IMR-90 (cell line): ENCODE measurements around the gene AGBL1. TPM values are rescaled to one million over a fixed set of nuclear protein-coding genes. Genes with fewer than 3 reads are reported as not detected.

Source experiments
- ATAC-seq: fragments of 200-7000 bp; cut with Tn5 transposase; 2 replicates; pipeline ENCODE4 v1.9.1; 2020; ENCODE audit warnings: low read depth, mild to moderate bottlenecking, moderate library complexity
- BruUV-seq: library from RNA; stranded (reverse); fragments of 400-500 nt; replicated peaks from 2 replicates; lab custom pipeline; 2021; lab: Mats Ljungman, UMichigan
- CTCF ChIA-PET: fragments of 300-600 bp; formaldehyde crosslinking; extraction: SDS; loops from one replicate; lab custom pipeline; 2021; ENCODE audit warnings: antibody characterized with exemption; lab: Yijun Ruan, JAX
- POLR2A ChIA-PET: fragments of 300-600 bp; sonication (Branson Sonifier 250); formaldehyde crosslinking; loops from one replicate; lab custom pipeline; 2022; ENCODE audit warnings: antibody characterized with exemption; ENCODE audit not compliant: unreplicated experiment; lab: Charles Lee
- DNase-seq: peaks from one replicate; pipeline ENCODE4 v3.0.0; 2013
- H2AFZ ChIP-seq: replicated peaks from 2 replicates; pipeline ENCODE3; 2013; ENCODE audit warnings: low read length, mild to moderate bottlenecking; ENCODE audit not compliant: poor library complexity
- H2AK5ac ChIP-seq: 2 replicates; pipeline ENCODE4 v1.6.1; 2013; ENCODE audit warnings: low read depth, low read length, inconsistent platforms
- H2AK9ac ChIP-seq: replicated peaks from 2 replicates; pipeline ENCODE3; 2013; ENCODE audit warnings: mild to moderate bottlenecking, low read depth, low read length, moderate library complexity; ENCODE audit not compliant: poor library complexity
- H2BK120ac ChIP-seq: 2 replicates; pipeline ENCODE4 v1.6.1; 2013; ENCODE audit warnings: low read depth, low read length, inconsistent platforms
- H2BK15ac ChIP-seq: 3 replicates; pipeline ENCODE4 v1.6.1; 2013; ENCODE audit warnings: low read depth, low read length, inconsistent platforms
- H2BK20ac ChIP-seq: 2 replicates; pipeline ENCODE4 v1.6.1; 2013; ENCODE audit warnings: low read depth, mild to moderate bottlenecking, inconsistent platforms, low read length, moderate library complexity
- H2BK5ac ChIP-seq: 2 replicates; pipeline ENCODE4 v1.6.1; 2013; ENCODE audit warnings: mild to moderate bottlenecking, low read depth, low read length, inconsistent platforms; ENCODE audit not compliant: poor library complexity, severe bottlenecking
- H3K14ac ChIP-seq: replicated peaks from 2 replicates; pipeline ENCODE4 v1.6.1; 2013; ENCODE audit warnings: low read depth, low read length, inconsistent platforms
- H3K18ac ChIP-seq: 2 replicates; pipeline ENCODE4 v1.6.1; 2013; ENCODE audit warnings: low read depth, low read length, control low read depth
- H3K23ac ChIP-seq: 2 replicates; pipeline ENCODE4 v1.6.1; 2013; ENCODE audit warnings: low read depth, low read length, inconsistent platforms
- H3K27ac ChIP-seq: 2 replicates; pipeline ENCODE4 v1.5.1; 2013; ENCODE audit warnings: mild to moderate bottlenecking, control low read depth, low read length; ENCODE audit not compliant: insufficient read depth
- H3K27me3 ChIP-seq: 2 replicates; pipeline ENCODE4 v1.6.1; 2013; ENCODE audit warnings: low read length; ENCODE audit not compliant: control insufficient read depth, insufficient read depth
- H3K36me3 ChIP-seq: 2 replicates; pipeline ENCODE4 v1.6.1; 2013; ENCODE audit warnings: low read length, mixed read lengths; ENCODE audit not compliant: control insufficient read depth, insufficient read depth
- H3K4ac ChIP-seq: 2 replicates; pipeline ENCODE4 v1.6.1; 2013; ENCODE audit warnings: low read depth, low read length, inconsistent platforms
- H3K4me1 ChIP-seq: 2 replicates; pipeline ENCODE4 v1.6.1; 2013; ENCODE audit warnings: low read length, mixed read lengths; ENCODE audit not compliant: control insufficient read depth, insufficient read depth
- H3K4me2 ChIP-seq: 2 replicates; pipeline ENCODE4 v1.6.1; 2013; ENCODE audit warnings: low read depth, mild to moderate bottlenecking, control low read depth, low read length, moderate library complexity
- H3K4me3 ChIP-seq: 2 replicates; pipeline ENCODE4 v1.5.1; 2013; ENCODE audit warnings: low read depth, mild to moderate bottlenecking, control low read depth, low read length, moderate library complexity; ENCODE audit not compliant: insufficient read depth
- H3K56ac ChIP-seq: 2 replicates; pipeline ENCODE4 v1.6.1; 2013; ENCODE audit warnings: low read length, inconsistent platforms; ENCODE audit not compliant: insufficient read depth; ENCODE audit errors: extremely low read depth
- H3K79me1 ChIP-seq, 2 experiments: 2 replicates each; pipeline ENCODE4 v1.6.1; 2013; ENCODE audit warnings: low read length in 2 of 2, inconsistent platforms in 1 of 2, low read depth in 1 of 2
- H3K9ac ChIP-seq: 2 replicates; pipeline ENCODE4 v1.6.1; 2013; ENCODE audit warnings: low read depth, low read length, control low read depth
- H3K9me1 ChIP-seq: 2 replicates; pipeline ENCODE4 v1.6.1; 2013; ENCODE audit warnings: low read length, inconsistent platforms; ENCODE audit not compliant: insufficient read depth
- H3K9me3 ChIP-seq: 2 replicates; pipeline ENCODE4 v1.6.1; 2013; ENCODE audit warnings: low read length; ENCODE audit not compliant: control insufficient read depth, insufficient read depth
- H4K20me1 ChIP-seq: 2 replicates; pipeline ENCODE4 v1.6.1; 2013; ENCODE audit warnings: low read length, inconsistent platforms; ENCODE audit not compliant: insufficient read depth
- H4K5ac ChIP-seq: 2 replicates; pipeline ENCODE4 v1.6.1; 2013; ENCODE audit warnings: mild to moderate bottlenecking, low read depth, low read length, control low read depth
- H4K8ac ChIP-seq, 2 experiments: 2 replicates each; pipeline ENCODE4 v1.6.1; 2013; ENCODE audit warnings: low read depth in 2 of 2, low read length in 2 of 2, control low read depth in 1 of 2, inconsistent platforms in 1 of 2
- H4K91ac ChIP-seq: 2 replicates; pipeline ENCODE4 v1.6.1; 2013; ENCODE audit warnings: low read depth, low read length, inconsistent platforms; ENCODE audit not compliant: insufficient read depth
- BHLHE40 ChIP-seq: fragments of 150-350 bp; IDR thresholded peaks from 2 replicates; pipeline ENCODE4 v1.6.1; 2016; ENCODE audit warnings: mild to moderate bottlenecking, low read depth, low read length
- CEBPB ChIP-seq: IDR thresholded peaks from 2 replicates; pipeline ENCODE4 v1.6.1; 2012; ENCODE audit warnings: low read depth, low read length, improper control_type of control experiment
- CHD1 ChIP-seq: IDR thresholded peaks from 2 replicates; pipeline ENCODE4 v1.6.1; 2012; ENCODE audit warnings: low read depth, low read length, improper control_type of control experiment
- CTCF ChIP-seq: conservative IDR thresholded peaks from 2 replicates; pipeline ENCODE4 v1.5.1; 2012; ENCODE audit warnings: mild to moderate bottlenecking, low read depth, low read length, improper control_type of control experiment
- ELK1 ChIP-seq: fragments of 150-350 bp; IDR thresholded peaks from 2 replicates; pipeline ENCODE4 v1.6.1; 2016; ENCODE audit warnings: low read depth, mild to moderate bottlenecking, low read length, moderate library complexity, borderline replicate concordance
- FOS ChIP-seq: fragments of 150-350 bp; IDR thresholded peaks from 2 replicates; pipeline ENCODE4 v1.6.1; 2016; ENCODE audit warnings: low read depth, low read length
- MAFK ChIP-seq: IDR thresholded peaks from 2 replicates; pipeline ENCODE4 v1.6.1; 2012; ENCODE audit warnings: low read depth, low read length, improper control_type of control experiment
- MAZ ChIP-seq: IDR thresholded peaks from 2 replicates; pipeline ENCODE4 v1.6.1; 2012; ENCODE audit warnings: low read depth, mild to moderate bottlenecking, low read length, improper control_type of control experiment, moderate library complexity, borderline replicate concordance
- MXI1 ChIP-seq: IDR thresholded peaks from 2 replicates; pipeline ENCODE4 v1.6.1; 2012; ENCODE audit warnings: low read depth, mild to moderate bottlenecking, low read length, moderate library complexity, borderline replicate concordance
- NFE2L2 ChIP-seq: fragments of 150-350 bp; IDR thresholded peaks from 2 replicates; pipeline ENCODE4 v1.6.1; 2016; ENCODE audit warnings: low read depth, mild to moderate bottlenecking, low read length
- POLR2A ChIP-seq: IDR thresholded peaks from 2 replicates; pipeline ENCODE4 v1.6.1; 2012; ENCODE audit warnings: mild to moderate bottlenecking, low read depth, low read length
- RAD21 ChIP-seq: IDR thresholded peaks from 2 replicates; pipeline ENCODE4 v1.6.1; 2012; ENCODE audit warnings: low read length, improper control_type of control experiment
- RCOR1 ChIP-seq: IDR thresholded peaks from 2 replicates; pipeline ENCODE4 v1.6.1; 2012; ENCODE audit warnings: mild to moderate bottlenecking, low read length, improper control_type of control experiment; ENCODE audit not compliant: insufficient replicate concordance
- RFX5 ChIP-seq: IDR thresholded peaks from 2 replicates; pipeline ENCODE4 v1.8.0; 2012; ENCODE audit warnings: low read depth, mild to moderate bottlenecking, low read length, moderate library complexity
- SMC3 ChIP-seq: fragments of 150-350 bp; IDR thresholded peaks from 2 replicates; pipeline ENCODE4 v1.6.1; 2016; ENCODE audit warnings: low read depth, mild to moderate bottlenecking, antibody characterized with exemption, low read length, moderate library complexity
- WGBS, 2 experiments: methylation state at CpG; one replicate each; pipeline versions ENCODE4 v1.1.5 to v1.1.7; 2013; ENCODE audit warnings: missing lambda C conversion rate in 2 of 2; ENCODE audit not compliant: insufficient read length in 1 of 2; ENCODE audit errors: extremely low coverage in 2 of 2; 5-methylcytosine and 5-hydroxymethylcytosine counted together
- dilution Hi-C: fragments of 300-500 bp; cut with HindIII; formaldehyde crosslinking; loops from one replicate; pipeline ENCODE4 v1.14.3; 2018; ENCODE audit warnings: low sequenced_read_pairs; ENCODE audit not compliant: unreplicated experiment
- in situ Hi-C: fragments of 300-500 bp; cut with MboI; formaldehyde crosslinking; loops from 3 replicates; pipeline ENCODE4 v1.14.3; 2019; ENCODE audit warnings: low sequenced_read_pairs, inconsistent platforms, mixed read lengths
- intact Hi-C: fragments of 100-400 bp; cut with micrococcal nuclease; formaldehyde crosslinking; loops from 2 replicates; pipeline ENCODE4 v1.10.0; 2022
- polyA plus RNA-seq, 3 experiments: library from polyadenylated mRNA; depleted of rRNA; stranded (reverse); fragments of >200 nt; gene quantifications; 2 replicates each; pipeline ENCODE4 v1.2.3, GENCODE V29; 2012; ENCODE audit warnings: low replicate concordance in 1 of 3
- total RNA-seq: library from RNA; depleted of rRNA; stranded (reverse); fragments of >200 nt; gene quantifications from 2 replicates; pipeline ENCODE4 v1.2.3, GENCODE V29; 2012
- TF ChIP-seq, protein P1 (sequence below): fragments of 150-350 bp; IDR thresholded peaks from 2 replicates; pipeline ENCODE4 v1.6.1; 2017; ENCODE audit warnings: mild to moderate bottlenecking, antibody characterized with exemption, low read length, low read depth

Gene AGBL1
- total and polyA plus RNA-seq, 2 of the 4 experiments (the other 2 are of a cell fraction), result not detected

DNA sequence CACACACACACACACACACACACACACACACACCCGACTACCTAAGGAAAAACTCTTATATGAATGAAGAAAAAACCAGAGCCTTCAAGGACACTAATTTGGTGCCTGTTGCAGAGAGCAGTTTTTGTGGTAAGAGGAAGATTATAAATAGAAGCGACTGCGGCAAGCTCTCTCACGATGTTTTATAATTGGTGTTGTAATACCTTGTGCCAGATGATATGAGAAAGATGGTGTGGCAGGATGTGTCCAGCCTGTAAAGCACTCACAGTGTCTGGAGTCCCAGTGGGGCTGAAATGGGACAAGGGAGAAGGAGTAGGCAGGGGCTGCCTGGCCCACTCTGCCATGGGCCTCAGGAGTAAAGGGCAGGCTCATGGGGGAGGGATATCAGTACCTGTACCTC is 839.9 kb downstream of the AGBL1 start:
- no peaks in the 10 kb centered on the region for H3K79me1 ChIP-seq

More for the DNA sequence above, 839.9 kb downstream of the AGBL1 start:
- CTCF ChIA-PET, result no interaction called here
- Histone ChIP-seq H4K91ac (no peak overlapping the region), H2BK15ac (no peak overlapping the region), H4K8ac (no peak overlapping the region), H3K4ac (no peak overlapping the region), H3K4me1 (no peaks in the 10 kb centered on the region), H4K5ac (no peak overlapping the region), H2AK9ac (no peak overlapping the region), H3K14ac (no peak overlapping the region), H3K27me3 (no peaks in the 10 kb centered on the region), H4K20me1 (no peaks in the 10 kb centered on the region), H3K23ac (no peak overlapping the region), H2BK120ac (no peak overlapping the region), H3K36me3 (no peaks in the 10 kb centered on the region), H3K4me2 (no peak overlapping the region), H3K9me3 (peaks cover 5% of the 10 kb centered on the region), H3K4me3 (no peak overlapping the region), H3K27ac (no peak overlapping the region), H2BK5ac (no peak overlapping the region), H3K18ac (no peak overlapping the region), H3K56ac (no peak overlapping the region), H2AFZ (no peak overlapping the region), H2AK5ac (no peak overlapping the region), H3K9me1 (no peaks in the 10 kb centered on the region), H3K9ac (no peak overlapping the region), H2BK20ac (no peak overlapping the region)
- DNase-seq (no peak), ATAC-seq (no peak)
- WGBS, 2 experiments, result 40% methylated on average over 2 of the region's 4 CpGs; no CpG with 5 or more reads in 1 of the 2 experiments
- dilution Hi-C loops (no loop called here), in situ Hi-C loops (no loop called here), intact Hi-C loops (loop anchor here (10.0 kb wide), 1 partner anchor 1355 kb away; no protein-coding TSS in a partner anchor)
- POLR2A ChIA-PET, result no interaction called here
- BruUV-seq, result no TSS peak
- TF ChIP-seq FOS (no peak), CTCF (no peak), RCOR1 (no peak), NFE2L2 (no peak), CEBPB (no peak), BHLHE40 (no peak), MXI1 (no peak), RFX5 (no peak), SMC3 (no peak), MAFK (no peak), CHD1 (no peak), POLR2A (no peak), ELK1 (no peak), MAZ (no peak), RAD21 (no peak)
- TF ChIP-seq, protein P1, sequence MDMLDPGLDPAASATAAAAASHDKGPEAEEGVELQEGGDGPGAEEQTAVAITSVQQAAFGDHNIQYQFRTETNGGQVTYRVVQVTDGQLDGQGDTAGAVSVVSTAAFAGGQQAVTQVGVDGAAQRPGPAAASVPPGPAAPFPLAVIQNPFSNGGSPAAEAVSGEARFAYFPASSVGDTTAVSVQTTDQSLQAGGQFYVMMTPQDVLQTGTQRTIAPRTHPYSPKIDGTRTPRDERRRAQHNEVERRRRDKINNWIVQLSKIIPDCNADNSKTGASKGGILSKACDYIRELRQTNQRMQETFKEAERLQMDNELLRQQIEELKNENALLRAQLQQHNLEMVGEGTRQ, result no peak
